Mucosa of descending colon (tissue), 3 donors: ENCODE measurements around the gene XRCC6. TPM values are rescaled to one million over a fixed set of nuclear protein-coding genes. Genes with fewer than 3 reads are reported as not detected.

Experiments used
- ATAC-seq: fragments of 200-7000 bp; cut with Tn5 transposase; one replicate; pipeline ENCODE4 v1.9.1; 2020; ENCODE audit warnings: mild to moderate bottlenecking, moderate library complexity
- DNase-seq, 3 donors: peaks; one replicate each; pipeline ENCODE4 v3.0.0-alpha.2; 2020
- H3K36me3 ChIP-seq: fragments of 200-600 bp; one replicate; pipeline ENCODE4 v1.8.0; 2021; ENCODE audit warnings: low read depth, mild to moderate bottlenecking
- H3K4me1 ChIP-seq: fragments of 200-600 bp; one replicate; pipeline ENCODE4 v1.8.0; 2021; ENCODE audit warnings: low read depth, mild to moderate bottlenecking
- H3K4me3 ChIP-seq: fragments of 200-600 bp; one replicate; pipeline ENCODE4 v1.8.0; 2021; ENCODE audit warnings: mild to moderate bottlenecking
- H3K9me3 ChIP-seq: fragments of 200-600 bp; one replicate; pipeline ENCODE4 v1.8.0; 2021; ENCODE audit warnings: mild to moderate bottlenecking
- CTCF ChIP-seq: fragments of 200-600 bp; IDR thresholded peaks from one replicate; pipeline ENCODE4 v1.8.0; 2022; ENCODE audit warnings: antibody characterized with exemption, mild to moderate bottlenecking
- intact Hi-C, 2 donors: fragments of 100-400 bp; cut with DNase I in 1 of 2; cut with micrococcal nuclease in 1 of 2; formaldehyde crosslinking; loops; one replicate each; pipeline versions ENCODE4 v1.11.0 to v1.11.1; 2022; cut with DNase I, micrococcal nuclease
- total RNA-seq, 3 donors: library from RNA; stranded (reverse); fragmentation: NEBNext Ultra II Directional in 2 of 3; extraction: Animal tissue kit (Norgen Biotek cat#: 25700) in 2 of 3; gene quantifications; one replicate each; pipeline versions ENCODE4 v1.2.1 to v1.2.4, GENCODE V29; 2021 to 2023
- donor health status: DM: no; HTN: no; CAD: no; lungs with moderate emphysema.
- donor health status: DM: no; HTN: no; CAD: no.
- donor health status: DM: no; HTN: yes; CAD: no.

The XRCC6 gene
- total RNA-seq, 3 donors from 2014 or later = 169 to 193 (median 177) TPM

- no peaks in the 10 kb centered on the region for H3K4me1 ChIP-seq
- intact Hi-C loops = no loop called here
- ATAC-seq (no peak), DNase-seq (no peak)
- no peak overlapping the region for H3K4me3 ChIP-seq
- no peak for TF ChIP-seq CTCF
- peaks cover 4% of the 10 kb centered on the region for H3K36me3 ChIP-seq
- H3K9me3 ChIP-seq = no peaks in the 10 kb centered on the region
These were observed 20.1 kb upstream of the XRCC6 start for GRCh38 chr22:41600976-41601375.

- H3K4me3 ChIP-seq = no peak overlapping the region
- no peaks in the 10 kb centered on the region for H3K4me1 ChIP-seq
- TF ChIP-seq CTCF = no peak
- intact Hi-C loops = no loop called here
- ATAC-seq (peak; percentile 51), DNase-seq (no peak)
- peaks cover 4% of the 10 kb centered on the region for H3K36me3 ChIP-seq
- H3K9me3 ChIP-seq = no peaks in the 10 kb centered on the region
These were observed 17.2 kb upstream of the XRCC6 start for GRCh38 chr22:41603873-41604332.

GRCh38 chr22:41608386-41608785 lies 12.7 kb upstream of the XRCC6 start:
- no peaks in the 10 kb centered on the region for H3K9me3 ChIP-seq
- no peak overlapping the region for H3K4me3 ChIP-seq
- H3K36me3 ChIP-seq = no peaks in the 10 kb centered on the region
- intact Hi-C loops = no loop called here
- no peaks in the 10 kb centered on the region for H3K4me1 ChIP-seq
- TF ChIP-seq CTCF = no peak
- DNase-seq (no peak), ATAC-seq (no peak)

GRCh38 chr22:41612603-41613306 lies 8.3 kb upstream of the XRCC6 start:
- Histone ChIP-seq H3K4me3 (no peak overlapping the region), H3K4me1 (no peaks in the 10 kb centered on the region), H3K9me3 (no peaks in the 10 kb centered on the region), H3K36me3 (no peaks in the 10 kb centered on the region)
- intact Hi-C loops = no loop called here
- no peak for TF ChIP-seq CTCF
- DNase-seq (no peak), ATAC-seq (no peak)

- Histone ChIP-seq H3K36me3 (no peaks in the 10 kb centered on the region), H3K9me3 (no peaks in the 10 kb centered on the region), H3K4me3 (no peak overlapping the region), H3K4me1 (no peaks in the 10 kb centered on the region)
- intact Hi-C loops = no loop called here
- ATAC-seq (peak; percentile 60), DNase-seq (no peak)
- TF ChIP-seq CTCF = no peak
These were observed 7.6 kb upstream of the XRCC6 start for GRCh38 chr22:41613456-41613855.
